Ovary (tissue), 9 donors: ENCODE measurements around the gene TTC3. TPM values are rescaled to one million over a fixed set of nuclear protein-coding genes. Genes with fewer than 3 reads are reported as not detected.

ENCODE experiments used
- DNase-seq, 5 donors: peaks; one replicate each; pipeline ENCODE4 v3.0.0-alpha.2; 2019 to 2020
- H3K27ac ChIP-seq, 2 donors: fragments of 200-600 bp; one replicate each; pipeline versions ENCODE4 v1.5.1 to v1.8.0; 2019 to 2022
- H3K27me3 ChIP-seq: fragments of 200-600 bp; one replicate; pipeline ENCODE4 v1.8.0; 2022
- H3K36me3 ChIP-seq: fragments of 200-600 bp; sonication (generic); one replicate; pipeline ENCODE4 v1.5.1; 2019
- H3K4me1 ChIP-seq: one replicate; pipeline ENCODE4 v1.8.1; 2013; ENCODE audit warnings: mild to moderate bottlenecking, moderate library complexity; ENCODE audit not compliant: insufficient read depth
- H3K4me3 ChIP-seq: fragments of 200-600 bp; sonication (generic); one replicate; pipeline ENCODE4 v1.5.1; 2017
- H3K9me3 ChIP-seq, 2 donors: fragments of 200-600 bp in 1 of 2; sonication (generic) in 1 of 2; one replicate each; pipeline versions ENCODE4 v1.5.1 to v1.8.1; 2013 to 2019; ENCODE audit warnings: mild to moderate bottlenecking in 1 of 2, moderate library complexity in 1 of 2
- EP300 ChIP-seq: sonication (generic); formaldehyde crosslinking; IDR thresholded peaks from one replicate; pipeline ENCODE4 v1.6.1; 2017; ENCODE audit warnings: antibody characterized with exemption
- POLR2A ChIP-seq: fragments of 450-650 bp; IDR thresholded peaks from one replicate; pipeline ENCODE4 v1.6.1; 2017; ENCODE audit warnings: antibody characterized with exemption, mild to moderate bottlenecking, moderate library complexity
- WGBS, 3 donors: extraction: QIAGEN DNeasy Blood & Tissue Kit in 1 of 3; methylation state at CpG; one replicate each; pipeline versions ENCODE4 v1.1.5 to v1.1.7; 2013 to 2017; 5-methylcytosine and 5-hydroxymethylcytosine counted together
- intact Hi-C, 4 donors: fragments of 100-400 bp; cut with DNase I; formaldehyde crosslinking; loops; one replicate each; pipeline versions ENCODE4 v1.11.0 to v1.15.1; 2022 to 2023
- polyA plus RNA-seq, 2 donors: library from polyadenylated mRNA; stranded (reverse); fragments of 200-250 nt in 1 of 2; fragments of 350-450 nt in 1 of 2; fragmentation: Illumina TruSeq in 1 of 2; extraction: RNeasy Lipid Tissue Mini Kit (QIAGEN cat#74804) in 1 of 2; gene quantifications; one replicate each; pipeline ENCODE4 v1.2.3, GENCODE V29; 2013 to 2014
- total RNA-seq, 7 donors: library from RNA; depleted of rRNA in 2 of 7; stranded (reverse); fragments of >200 nt in 2 of 7; fragmentation: NEBNext Ultra II Directional in 3 of 7; extraction: Animal tissue kit (Norgen Biotek cat#: 25700) in 3 of 7; gene quantifications; one replicate each; pipeline versions ENCODE4 v1.1.0 to v1.2.4, GENCODE V29; 2016 to 2023
- TF ChIP-seq, protein P1 (sequence below), 3 donors: fragments of 450-650 bp in 2 of 3; fragments of 200-600 bp in 1 of 3; IDR thresholded peaks; one replicate each; pipeline versions ENCODE4 v1.5.1 to v1.8.0; 2016 to 2022; ENCODE audit warnings: antibody characterized with exemption in 3 of 3, mild to moderate bottlenecking in 1 of 3
- donor health status: DM: no; HTN: no; CAD: no; lungs with moderate emphysema.
- donor health status: DM: no; HTN: no; CAD: no.
- donor health status: Bipolar disorder and iron deficiency.
- donor health status: DM: yes; HTN: yes; CAD: no.
- donor health status: DM: no; HTN: no; CAD: no.
- donor health status: DM: yes; HTN: yes; CAD: no.

Gene TTC3
- total and polyA plus RNA-seq, 9 donors = 58.2 to 192 (median 155) TPM

DNA sequence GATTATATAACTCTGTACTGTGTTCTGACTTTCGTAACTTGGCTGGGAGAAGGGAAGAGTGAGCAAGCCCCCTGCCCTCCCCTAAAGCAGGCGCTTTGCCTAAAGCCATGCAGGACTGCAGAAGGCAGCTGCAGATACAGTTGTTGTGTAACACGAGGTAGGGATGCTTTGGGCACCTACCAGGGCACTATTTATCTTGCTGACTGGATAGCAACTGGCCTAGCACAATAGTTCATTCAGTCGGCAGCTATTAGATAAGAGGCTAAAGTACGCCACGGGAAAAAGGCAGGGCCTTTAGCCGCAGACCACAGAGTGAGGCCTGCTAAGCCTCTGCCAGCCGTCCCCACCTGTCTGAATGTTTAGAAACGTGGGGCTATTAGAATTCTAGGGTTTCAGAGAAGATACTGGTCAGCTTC, 80.9 kb downstream of the TTC3 start:
- Histone ChIP-seq H3K27me3 (no peaks in the 10 kb centered on the region), H3K9me3 (no peaks in the 10 kb centered on the region), H3K27ac (peak overlapping the region in 1 of 2 donors; percentile 15), H3K36me3 (no peaks in the 10 kb centered on the region), H3K4me1 (no peaks in the 10 kb centered on the region), H3K4me3 (no peak overlapping the region)
- WGBS, 3 donors = 21 to 45% (median 38%) methylated on average over 9 of the region's 9 CpGs
- intact Hi-C loops = no loop called here
- peak; percentile 36 to 64 (median 53) for DNase-seq
- TF ChIP-seq, protein P1, sequence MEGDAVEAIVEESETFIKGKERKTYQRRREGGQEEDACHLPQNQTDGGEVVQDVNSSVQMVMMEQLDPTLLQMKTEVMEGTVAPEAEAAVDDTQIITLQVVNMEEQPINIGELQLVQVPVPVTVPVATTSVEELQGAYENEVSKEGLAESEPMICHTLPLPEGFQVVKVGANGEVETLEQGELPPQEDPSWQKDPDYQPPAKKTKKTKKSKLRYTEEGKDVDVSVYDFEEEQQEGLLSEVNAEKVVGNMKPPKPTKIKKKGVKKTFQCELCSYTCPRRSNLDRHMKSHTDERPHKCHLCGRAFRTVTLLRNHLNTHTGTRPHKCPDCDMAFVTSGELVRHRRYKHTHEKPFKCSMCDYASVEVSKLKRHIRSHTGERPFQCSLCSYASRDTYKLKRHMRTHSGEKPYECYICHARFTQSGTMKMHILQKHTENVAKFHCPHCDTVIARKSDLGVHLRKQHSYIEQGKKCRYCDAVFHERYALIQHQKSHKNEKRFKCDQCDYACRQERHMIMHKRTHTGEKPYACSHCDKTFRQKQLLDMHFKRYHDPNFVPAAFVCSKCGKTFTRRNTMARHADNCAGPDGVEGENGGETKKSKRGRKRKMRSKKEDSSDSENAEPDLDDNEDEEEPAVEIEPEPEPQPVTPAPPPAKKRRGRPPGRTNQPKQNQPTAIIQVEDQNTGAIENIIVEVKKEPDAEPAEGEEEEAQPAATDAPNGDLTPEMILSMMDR (IDR thresholded peaks at IDR 0.05) = no peak
- TF ChIP-seq EP300 = no peak
- no peak for TF ChIP-seq POLR2A

DNA sequence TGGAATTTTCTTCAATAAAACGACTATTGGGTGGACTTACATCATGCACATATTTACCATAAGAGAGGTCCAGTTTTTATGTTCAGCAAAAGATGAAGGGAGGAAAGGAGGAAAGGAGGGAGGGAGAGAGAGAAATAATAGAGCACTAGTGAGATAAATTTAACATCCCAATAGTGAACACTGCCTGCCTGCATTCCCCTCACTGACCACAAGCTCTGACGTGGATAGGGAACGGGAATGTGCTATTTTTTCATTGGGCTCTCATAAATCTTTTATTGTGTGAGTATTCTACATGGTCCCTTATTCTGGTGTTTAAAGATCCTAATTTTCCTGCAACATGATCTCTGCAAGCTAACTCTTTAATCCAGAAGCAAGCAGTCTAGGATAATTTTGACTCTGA, 82.1 kb downstream of the TTC3 start:
- Histone ChIP-seq H3K36me3 (no peaks in the 10 kb centered on the region), H3K27ac (no peak overlapping the region), H3K4me3 (no peak overlapping the region), H3K4me1 (no peaks in the 10 kb centered on the region), H3K27me3 (no peaks in the 10 kb centered on the region), H3K9me3 (no peaks in the 10 kb centered on the region)
- no peak for TF ChIP-seq EP300
- TF ChIP-seq, protein P1 (IDR thresholded peaks at IDR 0.05) = no peak
- no peak for TF ChIP-seq POLR2A
- intact Hi-C loops = no loop called here
- 55 to 79% (median 74%) methylated on average over 3 of the region's 3 CpGs for WGBS, 3 donors
- DNase-seq = no peak

DNA sequence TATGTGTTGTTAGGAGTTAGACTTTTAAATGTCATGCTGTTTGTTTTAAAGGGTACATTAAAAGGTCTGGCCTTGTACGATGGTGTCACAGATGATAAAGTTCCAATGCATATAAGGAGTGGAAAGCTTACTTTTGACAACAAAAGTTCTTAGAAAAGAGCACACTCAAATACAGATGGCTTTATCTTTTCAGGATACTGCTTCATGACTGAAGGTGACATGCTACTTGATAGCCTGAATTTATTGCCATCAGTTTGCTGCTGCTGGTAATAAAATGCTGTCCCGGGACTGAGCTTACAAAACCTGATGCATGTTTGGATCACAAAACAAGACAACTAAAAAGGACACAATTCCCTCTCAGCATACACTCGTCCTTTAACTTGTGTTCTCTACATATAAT, 84.9 kb downstream of the TTC3 start:
- no peak for TF ChIP-seq EP300
- TF ChIP-seq, protein P1 (IDR thresholded peaks at IDR 0.05) = no peak
- no peak for TF ChIP-seq POLR2A
- no peak overlapping the region for H3K4me3 ChIP-seq
- no peak for DNase-seq
- intact Hi-C loops = no loop called here
- no peaks in the 10 kb centered on the region for H3K4me1 ChIP-seq
- H3K36me3 ChIP-seq = no peaks in the 10 kb centered on the region
- no peaks in the 10 kb centered on the region for H3K9me3 ChIP-seq
- no peak overlapping the region for H3K27ac ChIP-seq
- WGBS, 3 donors = 77 to 90% (median 84%) methylated on average over 3 of the region's 3 CpGs
- no peaks in the 10 kb centered on the region for H3K27me3 ChIP-seq

DNA sequence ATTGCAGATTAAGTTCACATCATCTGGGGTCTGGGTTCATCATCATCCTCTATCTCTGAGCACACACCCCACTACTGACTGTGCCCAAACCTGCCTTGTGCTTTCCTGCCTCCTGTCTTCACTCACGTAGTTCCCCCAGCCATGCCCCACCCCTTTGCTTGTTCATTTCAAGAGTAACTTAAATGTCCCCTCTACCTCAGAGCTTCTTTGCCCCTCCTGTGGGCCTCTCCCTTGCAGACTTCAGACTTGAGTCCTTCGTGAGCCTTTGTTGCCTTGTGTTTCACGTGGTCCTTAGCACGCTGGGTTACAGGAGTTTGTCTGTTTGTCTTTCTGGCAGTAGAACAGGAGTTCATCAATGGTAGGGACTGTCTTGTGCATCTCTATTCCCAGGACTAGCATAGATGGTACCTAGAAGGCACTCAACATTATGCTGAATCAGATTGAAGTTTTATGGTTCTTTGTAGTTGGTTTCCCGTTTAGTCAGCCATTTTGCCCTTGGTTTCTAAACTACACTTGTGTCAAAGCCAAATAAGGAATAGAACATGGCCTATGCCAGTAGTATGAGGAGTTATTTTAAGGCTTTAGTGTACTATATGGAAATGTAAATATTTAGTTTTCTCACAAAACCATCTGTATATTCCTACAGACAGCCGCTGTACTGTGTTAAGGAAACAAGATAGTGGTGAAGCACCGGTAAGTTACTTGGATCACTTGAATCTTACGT, 86.2 kb downstream of the TTC3 start:
- intact Hi-C loops = no loop called here
- Histone ChIP-seq H3K4me3 (no peak overlapping the region), H3K27me3 (no peaks in the 10 kb centered on the region), H3K27ac (no peak overlapping the region), H3K4me1 (no peaks in the 10 kb centered on the region), H3K36me3 (no peaks in the 10 kb centered on the region), H3K9me3 (no peaks in the 10 kb centered on the region)
- TF ChIP-seq, protein P1 (IDR thresholded peaks at IDR 0.05) = no peak
- 73 to 83% (median 78%) methylated on average over 8 of the region's 8 CpGs for WGBS, 3 donors
- DNase-seq = no peak
